SIG-M5 treated with dmso at 0.1 percent for 504 hours (cell line): ENCODE results near the gene NEFH.

Source experiments
- DNase-seq: peaks from one replicate; lab custom pipeline; 2025; ENCODE audit not compliant: unreplicated experiment; lab: John Stamatoyannopoulos, UW

Gene NEFH

GRCh38 chr22:29539105-29539504, 59.1 kb downstream of the NEFH start:
- DNase-seq = no peak
